K562 (cell line): ENCODE measurements around the gene LRRC1. TPM values are rescaled to one million over a fixed set of nuclear protein-coding genes. Genes with fewer than 3 reads are reported as not detected.

Experiments used
- ATAC-seq: fragments of 200-7000 bp; cut with Tn5 transposase; 3 replicates; pipeline ENCODE4 v1.9.1; 2020; ENCODE audit warnings: moderate library complexity
- BruUV-seq: library from RNA; stranded (reverse); fragments of 400-500 nt; replicated peaks from 2 replicates; lab custom pipeline; 2021; lab: Mats Ljungman, UMichigan
- CTCF ChIA-PET: fragments of 300-600 bp; formaldehyde crosslinking; extraction: SDS; loops from one replicate; lab custom pipeline; 2021; ENCODE audit warnings: low intra/inter-chr PET ratio; lab: Yijun Ruan, JAX
- POLR2A ChIA-PET: fragments of 300-600, 350-650 bp; sonication (Branson Sonifier 250); formaldehyde crosslinking; extraction: SDS; loops from one replicate; lab custom pipeline; 2021; ENCODE audit warnings: antibody characterized with exemption, inconsistent platforms; lab: Yijun Ruan, JAX
- DNase-seq, 4 experiments: peaks; one replicate each; pipeline versions ENCODE4 v3.0.0 to v3.0.0-alpha.2; 2011 to 2018; ENCODE audit warnings: low spot score in 3 of 4, mixed read lengths in 3 of 4; ENCODE audit errors: extremely low read depth in 1 of 4
- FAIRE-seq: peaks from 2 replicates; lab custom pipeline; 2011; peaks lifted over from hg19 to GRCh38; lab: Jason Lieb, UNC
- H2AFZ ChIP-seq: 2 replicates; pipeline ENCODE4 v1.6.0; 2011; ENCODE audit warnings: low read depth, low read length, control low read depth, inconsistent platforms
- H3K27ac ChIP-seq: fragments of 200-600 bp; 3 replicates; pipeline ENCODE4 v1.8.0; 2011; ENCODE audit warnings: low read depth, mild to moderate bottlenecking, control low read depth, inconsistent platforms, low read length, moderate library complexity, mixed read lengths; ENCODE audit errors: extremely low read depth
- H3K27me3 ChIP-seq, 2 experiments: fragments of 300-600 bp in 1 of 2; 2 replicates in 1 of 2; 3 replicates in 1 of 2; pipeline versions ENCODE4 v1.6.0 to v1.8.0; 2011; ENCODE audit warnings: inconsistent platforms in 2 of 2, low read length in 2 of 2, mild to moderate bottlenecking in 1 of 2, mixed read lengths in 1 of 2, moderate library complexity in 1 of 2; ENCODE audit not compliant: control insufficient read depth in 2 of 2, insufficient read depth in 2 of 2
- H3K36me3 ChIP-seq: fragments of 300-600 bp; 3 replicates; pipeline ENCODE4 v1.8.0; 2011; ENCODE audit warnings: mild to moderate bottlenecking, low read length, inconsistent platforms; ENCODE audit not compliant: control insufficient read depth, insufficient read depth
- H3K4me1 ChIP-seq, 2 experiments: fragments of 200-600 bp in 1 of 2; replicated peaks in 1 of 2; 2 replicates in 1 of 2; 3 replicates in 1 of 2; pipeline versions ENCODE4 v1.5.1 to v1.8.0; 2011; ENCODE audit warnings: inconsistent platforms in 2 of 2, low read length in 2 of 2, mild to moderate bottlenecking in 1 of 2, mixed read lengths in 1 of 2, moderate library complexity in 1 of 2; ENCODE audit not compliant: control insufficient read depth in 2 of 2, insufficient read depth in 2 of 2
- H3K4me2 ChIP-seq: 2 replicates; pipeline ENCODE4 v1.6.1; 2011; ENCODE audit warnings: low read length, control low read depth, inconsistent platforms, mixed read lengths; ENCODE audit not compliant: insufficient read depth
- H3K4me3 ChIP-seq: fragments of 200-600 bp; sonication (generic), shearing (Covaris generic); 2 replicates; pipeline ENCODE4 v1.5.1; 2016; ENCODE audit warnings: control low read depth, inconsistent platforms
- H3K79me2 ChIP-seq: fragments of 200-600 bp; 3 replicates; pipeline ENCODE4 v1.8.0; 2011; ENCODE audit warnings: low read length, inconsistent platforms; ENCODE audit not compliant: control insufficient read depth, insufficient read depth
- H3K9ac ChIP-seq, 2 experiments: 2 replicates each; pipeline versions ENCODE4 v1.6.0 to v1.6.1; 2011; ENCODE audit warnings: low read depth in 2 of 2, low read length in 2 of 2, control low read depth in 1 of 2, inconsistent platforms in 1 of 2, mild to moderate bottlenecking in 1 of 2, mixed read lengths in 1 of 2; ENCODE audit not compliant: insufficient read depth in 1 of 2
- H3K9me1 ChIP-seq: one replicate; pipeline ENCODE4 v1.6.0; 2011; ENCODE audit warnings: inconsistent platforms, mild to moderate bottlenecking, low read length, moderate library complexity; ENCODE audit not compliant: control insufficient read depth, insufficient read depth
- H3K9me3 ChIP-seq: replicated peaks from 2 replicates; pipeline ENCODE4 v1.5.1; 2011; ENCODE audit warnings: low read depth, low read length, inconsistent platforms; ENCODE audit not compliant: control insufficient read depth, insufficient read depth
- H4K20me1 ChIP-seq: replicated peaks from 2 replicates; pipeline ENCODE4 v1.6.1; 2011; ENCODE audit warnings: low read length, inconsistent platforms, mixed read lengths; ENCODE audit not compliant: control insufficient read depth, insufficient read depth
- BCOR ChIP-seq: fragments of 450-650 bp; IDR thresholded peaks from 2 replicates; pipeline ENCODE4 v1.6.1; 2016
- BRCA1 ChIP-seq, 2 experiments: fragments of 450-650 bp in 1 of 2; sonication (generic) in 1 of 2; formaldehyde crosslinking in 1 of 2; IDR thresholded peaks; 2 replicates each; pipeline versions ENCODE4 v1.5.0 to v1.6.1; 2017 to 2020; ENCODE audit warnings: mild to moderate bottlenecking in 1 of 2, missing genetic modification reagents in 1 of 2
- GABPA ChIP-seq: fragments of 200-800 bp; sonication (Bioruptor generic); conservative IDR thresholded peaks from 2 replicates; pipeline ENCODE4 v1.6.1; 2016; ENCODE audit warnings: low read depth, missing genetic modification characterization, missing compliant biosample characterization
- GATA2 ChIP-seq: sonication (generic); formaldehyde crosslinking; IDR thresholded peaks from 2 replicates; pipeline ENCODE4 v1.4.0; 2020; ENCODE audit warnings: mild to moderate bottlenecking, missing genetic modification reagents
- HNRNPL ChIP-seq: fragments of 200-400 bp; formaldehyde crosslinking; IDR thresholded peaks from 2 replicates; pipeline ENCODE4 v1.6.1; 2017; ENCODE audit warnings: low read depth, mild to moderate bottlenecking, low read length
- HSF4 ChIP-seq: fragments of 250-450 bp; sonication (Bioruptor Pico); IDR thresholded peaks from 2 replicates; pipeline ENCODE4 v2.1.2; 2022; ENCODE audit warnings: mild to moderate bottlenecking, moderate library complexity, borderline replicate concordance
- JUNB ChIP-seq: fragments of 450-650 bp; formaldehyde crosslinking; conservative IDR thresholded peaks from 2 replicates; pipeline ENCODE4 v1.4.0; 2020; ENCODE audit warnings: mild to moderate bottlenecking
- KAT2B ChIP-seq: IDR thresholded peaks from one replicate; pipeline ENCODE4 v1.6.1; 2012; ENCODE audit warnings: low read depth, mild to moderate bottlenecking, control low read depth, inconsistent platforms, low read length, moderate library complexity
- MAX ChIP-seq: sonication (generic); formaldehyde crosslinking; IDR thresholded peaks from 2 replicates; pipeline ENCODE4 v1.9.0; 2022; ENCODE audit warnings: mild to moderate bottlenecking, missing genetic modification reagents
- MYBL2 ChIP-seq, 2 experiments: fragments of 450-650 bp in 1 of 2; sonication (generic) in 1 of 2; formaldehyde crosslinking in 1 of 2; IDR thresholded peaks; 2 replicates each; pipeline versions ENCODE4 v1.6.1 to v1.8.1; 2017 to 2022; ENCODE audit warnings: borderline replicate concordance in 1 of 2, inconsistent platforms in 1 of 2, low read depth in 1 of 2, mild to moderate bottlenecking in 1 of 2, missing genetic modification reagents in 1 of 2, moderate library complexity in 1 of 2
- PTRF ChIP-seq: fragments of 450-650 bp; IDR thresholded peaks from 2 replicates; pipeline ENCODE4 v1.6.1; 2016; ENCODE audit warnings: mild to moderate bottlenecking, missing genetic modification characterization, missing compliant biosample characterization
- ZFPM2 ChIP-seq: fragments of 250-450 bp; sonication (Bioruptor Pico); IDR thresholded peaks from 2 replicates; pipeline ENCODE4 v1.5.1; 2022; ENCODE audit warnings: mild to moderate bottlenecking
- ZSCAN32 ChIP-seq: fragments of 450-650 bp; formaldehyde crosslinking; IDR thresholded peaks from 2 replicates; pipeline ENCODE4 v1.4.0; 2020; ENCODE audit warnings: mild to moderate bottlenecking, moderate library complexity
- WGBS: fragments of 100-300 bp; shearing (Covaris generic); methylation state at CpG from one replicate; pipeline ENCODE4 v1.1.6; 2016; ENCODE audit warnings: low coverage, mixed read lengths; ENCODE audit not compliant: insufficient coverage; ENCODE audit errors: missing lambda C conversion rate; 5-methylcytosine and 5-hydroxymethylcytosine counted together
- in situ Hi-C: fragments of 300-500 bp; cut with MboI; formaldehyde crosslinking; loops from 4 replicates; pipeline ENCODE4 v1.15.0; 2018; ENCODE audit warnings: inconsistent platforms, mixed read lengths
- intact Hi-C: fragments of 100-400 bp; cut with micrococcal nuclease; formaldehyde crosslinking; loops from 2 replicates; pipeline ENCODE4 v1.14.2; 2022
- polyA plus RNA-seq, 8 experiments: library from polyadenylated mRNA; depleted of rRNA in 4 of 8; stranded (reverse) in 5 of 8; unstranded in 3 of 8; fragments of >200 nt; fragmentation: Nextera tagmentation in 2 of 8; fragmentation: Illumina TruSeq in 1 of 8; extraction: Ambion mirVana in 2 of 8; extraction: Trizol in 1 of 8; gene quantifications; 2 replicates each; pipeline versions ENCODE4 v1.2.1 to v1.2.3, GENCODE V29; 2011 to 2014; ENCODE audit warnings: inconsistent platforms in 1 of 8, missing spikeins in 1 of 8
- total RNA-seq, 7 experiments: library from RNA; depleted of rRNA in 6 of 7; stranded (reverse); fragments of >200 nt in 6 of 7; fragmentation: Illumina TruSeq in 2 of 7; extraction: Trizol in 2 of 7; gene quantifications; 2 replicates each; pipeline versions ENCODE4 v1.2.1 to v1.2.3, GENCODE V29; 2011 to 2021; ENCODE audit warnings: low replicate concordance in 1 of 7
- TF ChIP-seq, protein P1 (sequence below), 2 experiments: IDR thresholded peaks; 2 replicates each; pipeline ENCODE4 v1.6.1; 2011; ENCODE audit warnings: borderline replicate concordance in 1 of 2, control low read depth in 1 of 2, low read depth in 1 of 2, low read length in 1 of 2, mild to moderate bottlenecking in 1 of 2, mixed read lengths in 1 of 2, moderate library complexity in 1 of 2; ENCODE audit not compliant: insufficient read depth in 1 of 2, insufficient read length in 1 of 2, poor library complexity in 1 of 2, severe bottlenecking in 1 of 2; ENCODE audit errors: extremely low read depth in 1 of 2

Gene LRRC1
- total and polyA plus RNA-seq, 9 of the 15 experiments (the other 6 are each of a cell fraction or from before 2014, with no cell fraction given) = not detected

GRCh38 chr6:53767941-53768340 lies 26.9 kb upstream of the LRRC1 start:
- no peaks in the 10 kb centered on the region for H3K9me3 ChIP-seq
- no peaks in the 10 kb centered on the region for H3K9me1 ChIP-seq
- no peaks in the 10 kb centered on the region for H4K20me1 ChIP-seq
- H3K27ac ChIP-seq = no peak overlapping the region
- H3K9ac ChIP-seq = no peak overlapping the region
- no peak overlapping the region for H2AFZ ChIP-seq
- H3K4me2 ChIP-seq = no peak overlapping the region
- BruUV-seq = no TSS peak
- no peak overlapping the region for H3K4me3 ChIP-seq
- WGBS = 0% methylated on average over 4 of the region's 4 CpGs
- H3K4me1 ChIP-seq = no peaks in the 10 kb centered on the region
- H3K36me3 ChIP-seq = no peaks in the 10 kb centered on the region
- FAIRE-seq (no peak), DNase-seq (no peak), ATAC-seq (no peak)
- ChIA-PET CTCF (no interaction called here), POLR2A (no interaction called here)
- in situ Hi-C loops = no loop called here
- intact Hi-C loops = no loop called here
- no peaks in the 10 kb centered on the region for H3K27me3 ChIP-seq
- no peak for TF ChIP-seq JUNB (CRISPR knock-in tag)
- no peak for TF ChIP-seq HNRNPL
- TF ChIP-seq MAX (CRISPR knock-in tag) = no peak
- TF ChIP-seq MYBL2 (IDR thresholded peaks at IDR 0.05; ENCODE audit: low read depth) = no peak
- TF ChIP-seq MYBL2 (CRISPR knock-in tag; IDR thresholded peaks at IDR 0.05; ENCODE audit: borderline replicate concordance) = no peak
- TF ChIP-seq, protein P1, sequence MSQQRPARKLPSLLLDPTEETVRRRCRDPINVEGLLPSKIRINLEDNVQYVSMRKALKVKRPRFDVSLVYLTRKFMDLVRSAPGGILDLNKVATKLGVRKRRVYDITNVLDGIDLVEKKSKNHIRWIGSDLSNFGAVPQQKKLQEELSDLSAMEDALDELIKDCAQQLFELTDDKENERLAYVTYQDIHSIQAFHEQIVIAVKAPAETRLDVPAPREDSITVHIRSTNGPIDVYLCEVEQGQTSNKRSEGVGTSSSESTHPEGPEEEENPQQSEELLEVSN (IDR thresholded peaks at IDR 0.05; ENCODE audit: borderline replicate concordance in 1 of 2, extremely low read depth in 1 of 2, insufficient read depth in 1 of 2, insufficient read length in 1 of 2, low read depth in 1 of 2, low read length in 1 of 2, poor library complexity in 1 of 2, severe bottlenecking in 1 of 2) = no peak
- TF ChIP-seq ZFPM2 (CRISPR knock-in tag) = no peak
- no peak for TF ChIP-seq HSF4 (CRISPR knock-in tag)
- TF ChIP-seq BCOR = no peak
- TF ChIP-seq PTRF (tag) = no peak
- TF ChIP-seq KAT2B = no peak
- TF ChIP-seq ZSCAN32 = no peak
- TF ChIP-seq BRCA1 (IDR thresholded peaks at IDR 0.05) = no peak
- no peak for TF ChIP-seq BRCA1 (CRISPR knock-in tag; IDR thresholded peaks at IDR 0.05)
- no peak for TF ChIP-seq GABPA (tag)
- TF ChIP-seq GATA2 = no peak
- no peaks in the 10 kb centered on the region for H3K79me2 ChIP-seq
